HEK293 (cell line): ENCODE results near the gene TSBP1.

Experiments
- CTCF ChIA-PET: fragments of 350-600 bp; formaldehyde crosslinking; extraction: SDS; loops from one replicate; lab custom pipeline; 2021; ENCODE audit warnings: antibody characterized with exemption; lab: Yijun Ruan, JAX
- POLR2A ChIA-PET: fragments of 300-600 bp; formaldehyde crosslinking; extraction: SDS; loops from one replicate; lab custom pipeline; 2020; ENCODE audit warnings: antibody characterized with exemption, inconsistent platforms; lab: Yijun Ruan, JAX
- H3K27ac ChIP-seq: fragments of 200-500 bp; sonication (Bioruptor generic); 2 replicates; pipeline ENCODE4 v1.5.1; 2014; ENCODE audit warnings: low read depth, low read length, control low read depth, inconsistent platforms; ENCODE audit errors: extremely low read depth
- H3K36me3 ChIP-seq, 2 experiments: fragments of 200-500 bp in 1 of 2; sonication (Bioruptor generic) in 1 of 2; 1 replicate in 1 of 2; 2 replicates in 1 of 2; pipeline ENCODE4 v1.5.1; 2014 to 2017; ENCODE audit warnings: inconsistent platforms in 2 of 2, low read length in 2 of 2; ENCODE audit not compliant: control insufficient read depth in 2 of 2, insufficient read depth in 1 of 2
- H3K4me1 ChIP-seq: fragments of 200-500 bp; sonication (Bioruptor generic); 2 replicates; pipeline ENCODE4 v1.5.1; 2014; ENCODE audit warnings: mild to moderate bottlenecking, low read length, inconsistent platforms; ENCODE audit not compliant: control insufficient read depth, insufficient read depth
- H3K4me3 ChIP-seq: 2 replicates; pipeline ENCODE4 v1.5.1; 2011; ENCODE audit warnings: low read depth, mild to moderate bottlenecking, control low read depth, low read length, moderate library complexity
- H3K9me3 ChIP-seq: fragments of 200-500 bp; sonication (Bioruptor generic); 2 replicates; pipeline ENCODE4 v1.5.1; 2014; ENCODE audit warnings: low read depth, low read length, inconsistent platforms; ENCODE audit not compliant: control insufficient read depth, insufficient read depth
- BCL11B ChIP-seq: fragments of 450-650 bp; formaldehyde crosslinking; IDR thresholded peaks from 2 replicates; pipeline ENCODE4 v1.5.1; 2016; ENCODE audit warnings: low read depth, missing biosample characterization, missing genetic modification characterization
- FEZF1 ChIP-seq: fragments of 450-650 bp; formaldehyde crosslinking; IDR thresholded peaks from 2 replicates; pipeline ENCODE4 v1.5.1; 2016; ENCODE audit warnings: missing biosample characterization, missing genetic modification characterization
- KLF10 ChIP-seq: fragments of 450-650 bp; IDR thresholded peaks from 2 replicates; pipeline ENCODE4 v1.5.1; 2018; ENCODE audit warnings: missing biosample characterization, mild to moderate bottlenecking, missing genetic modification characterization
- OVOL3 ChIP-seq: fragments of 450-650 bp; formaldehyde crosslinking; IDR thresholded peaks from 2 replicates; pipeline ENCODE4 v1.5.1; 2016; ENCODE audit warnings: missing biosample characterization, missing genetic modification characterization
- SCRT2 ChIP-seq: fragments of 450-650 bp; formaldehyde crosslinking; IDR thresholded peaks from 2 replicates; pipeline ENCODE4 v1.5.1; 2016; ENCODE audit warnings: missing biosample characterization, missing genetic modification characterization
- ZIC2 ChIP-seq: fragments of 450-650 bp; formaldehyde crosslinking; IDR thresholded peaks from 2 replicates; pipeline ENCODE4 v1.5.1; 2016; ENCODE audit warnings: missing biosample characterization, missing genetic modification characterization
- ZNF10 ChIP-seq: fragments of 450-650 bp; formaldehyde crosslinking; IDR thresholded peaks from 2 replicates; pipeline ENCODE4 v1.5.1; 2017; ENCODE audit warnings: missing biosample characterization, missing genetic modification characterization
- ZNF112 ChIP-seq: fragments of 450-650 bp; formaldehyde crosslinking; IDR thresholded peaks from 2 replicates; pipeline ENCODE4 v1.5.0; 2017; ENCODE audit warnings: missing biosample characterization, missing genetic modification characterization
- ZNF121 ChIP-seq: fragments of 450-650 bp; formaldehyde crosslinking; IDR thresholded peaks from 2 replicates; pipeline ENCODE4 v1.5.1; 2016; ENCODE audit warnings: missing biosample characterization, missing genetic modification characterization
- ZNF138 ChIP-seq: fragments of 450-650 bp; formaldehyde crosslinking; IDR thresholded peaks from 2 replicates; pipeline ENCODE4 v1.5.1; 2016; ENCODE audit warnings: missing biosample characterization, missing genetic modification characterization, borderline replicate concordance
- ZNF140 ChIP-seq: fragments of 450-650 bp; formaldehyde crosslinking; IDR thresholded peaks from 2 replicates; pipeline ENCODE4 v1.5.1; 2016; ENCODE audit warnings: missing biosample characterization, missing genetic modification characterization
- ZNF223 ChIP-seq: fragments of 450-650 bp; formaldehyde crosslinking; IDR thresholded peaks from 2 replicates; pipeline ENCODE4 v1.5.1; 2016; ENCODE audit warnings: missing biosample characterization, missing genetic modification characterization
- ZNF398 ChIP-seq: fragments of 450-650 bp; formaldehyde crosslinking; IDR thresholded peaks from 2 replicates; pipeline ENCODE4 v1.5.1; 2017; ENCODE audit warnings: missing biosample characterization, missing genetic modification characterization
- ZNF600 ChIP-seq: fragments of 450-650 bp; formaldehyde crosslinking; IDR thresholded peaks from 2 replicates; pipeline ENCODE4 v1.5.1; 2016; ENCODE audit warnings: missing biosample characterization, missing genetic modification characterization
- ZNF621 ChIP-seq: fragments of 450-650 bp; formaldehyde crosslinking; IDR thresholded peaks from 2 replicates; pipeline ENCODE4 v1.5.1; 2017; ENCODE audit warnings: missing biosample characterization, missing genetic modification characterization
- ZNF626 ChIP-seq: fragments of 450-650 bp; sonication (Bioruptor Pico); formaldehyde crosslinking; IDR thresholded peaks from 2 replicates; pipeline ENCODE4 v1.5.1; 2018; ENCODE audit warnings: missing biosample characterization, missing genetic modification characterization, inconsistent platforms
- ZNF791 ChIP-seq: fragments of 450-650 bp; formaldehyde crosslinking; IDR thresholded peaks from 2 replicates; pipeline ENCODE4 v1.5.1; 2016; ENCODE audit warnings: missing biosample characterization, missing genetic modification characterization
- ZSCAN18 ChIP-seq: fragments of 450-650 bp; formaldehyde crosslinking; IDR thresholded peaks from 2 replicates; pipeline ENCODE4 v1.5.1; 2016; ENCODE audit warnings: missing biosample characterization, missing genetic modification characterization
- TF ChIP-seq, protein P1 (sequence below): fragments of 450-650 bp; formaldehyde crosslinking; IDR thresholded peaks from 2 replicates; pipeline ENCODE4 v1.5.1; 2016; ENCODE audit warnings: missing biosample characterization, missing genetic modification characterization
- TF ChIP-seq, protein P2 (sequence below): fragments of 450-650 bp; formaldehyde crosslinking; IDR thresholded peaks from 2 replicates; pipeline ENCODE4 v1.5.1; 2016; ENCODE audit warnings: missing biosample characterization, missing genetic modification characterization, low read depth

Gene TSBP1

DNA sequence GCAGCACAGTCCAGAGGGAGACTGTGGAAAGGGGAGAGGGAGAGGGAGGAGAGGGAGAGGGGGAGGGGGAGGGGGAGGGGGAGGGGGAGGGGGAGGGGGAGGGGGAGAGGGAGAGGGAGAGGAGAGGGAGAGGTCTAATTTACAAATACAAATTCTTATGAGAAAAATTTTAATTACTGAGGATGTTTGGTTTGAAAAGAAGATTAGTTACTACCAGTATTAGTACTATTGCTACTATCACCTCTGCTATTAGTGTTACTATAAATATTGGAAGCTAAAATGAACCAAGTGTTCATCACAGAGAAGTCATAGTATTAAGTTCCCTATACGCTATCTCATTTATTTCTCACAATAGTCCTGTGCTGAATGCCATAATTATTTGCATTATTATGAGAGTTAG, 14.3 kb upstream of the TSBP1 start:
- TF ChIP-seq, protein P1, sequence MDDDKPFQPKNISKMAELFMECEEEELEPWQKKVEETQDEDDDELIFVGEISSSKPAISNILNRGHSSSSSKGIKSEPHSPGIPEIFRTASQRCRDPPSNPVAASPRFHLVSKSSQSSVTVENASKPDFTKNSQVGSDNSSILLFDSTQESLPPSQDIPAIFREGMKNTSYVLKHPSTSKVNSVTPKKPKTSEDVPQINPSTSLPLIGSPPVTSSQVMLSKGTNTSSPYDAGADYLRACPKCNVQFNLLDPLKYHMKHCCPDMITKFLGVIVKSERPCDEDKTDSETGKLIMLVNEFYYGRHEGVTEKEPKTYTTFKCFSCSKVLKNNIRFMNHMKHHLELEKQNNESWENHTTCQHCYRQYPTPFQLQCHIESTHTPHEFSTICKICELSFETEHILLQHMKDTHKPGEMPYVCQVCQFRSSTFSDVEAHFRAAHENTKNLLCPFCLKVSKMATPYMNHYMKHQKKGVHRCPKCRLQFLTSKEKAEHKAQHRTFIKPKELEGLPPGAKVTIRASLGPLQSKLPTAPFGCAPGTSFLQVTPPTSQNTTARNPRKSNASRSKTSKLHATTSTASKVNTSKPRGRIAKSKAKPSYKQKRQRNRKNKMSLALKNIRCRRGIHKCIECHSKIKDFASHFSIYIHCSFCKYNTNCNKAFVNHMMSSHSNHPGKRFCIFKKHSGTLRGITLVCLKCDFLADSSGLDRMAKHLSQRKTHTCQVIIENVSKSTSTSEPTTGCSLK, result no peak
- TF ChIP-seq, protein P2, sequence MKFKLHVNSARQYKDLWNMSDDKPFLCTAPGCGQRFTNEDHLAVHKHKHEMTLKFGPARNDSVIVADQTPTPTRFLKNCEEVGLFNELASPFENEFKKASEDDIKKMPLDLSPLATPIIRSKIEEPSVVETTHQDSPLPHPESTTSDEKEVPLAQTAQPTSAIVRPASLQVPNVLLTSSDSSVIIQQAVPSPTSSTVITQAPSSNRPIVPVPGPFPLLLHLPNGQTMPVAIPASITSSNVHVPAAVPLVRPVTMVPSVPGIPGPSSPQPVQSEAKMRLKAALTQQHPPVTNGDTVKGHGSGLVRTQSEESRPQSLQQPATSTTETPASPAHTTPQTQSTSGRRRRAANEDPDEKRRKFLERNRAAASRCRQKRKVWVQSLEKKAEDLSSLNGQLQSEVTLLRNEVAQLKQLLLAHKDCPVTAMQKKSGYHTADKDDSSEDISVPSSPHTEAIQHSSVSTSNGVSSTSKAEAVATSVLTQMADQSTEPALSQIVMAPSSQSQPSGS, result no peak
- TF ChIP-seq ZNF140 (tag by site-specific recombination) (no peak), ZNF600 (tag by site-specific recombination) (no peak), SCRT2 (tag by site-specific recombination) (no peak), ZNF121 (tag by site-specific recombination) (no peak), FEZF1 (no peak), ZNF791 (tag by site-specific recombination) (no peak), ZNF10 (tag by site-specific recombination) (no peak)
- TF ChIP-seq, all 188 proteins: peak for 0
- Histone ChIP-seq H3K36me3 (no peaks in the 10 kb centered on the region), H3K4me3 (no peak overlapping the region), H3K27ac (no peak overlapping the region), H3K9me3 (no peaks in the 10 kb centered on the region), H3K4me1 (no peaks in the 10 kb centered on the region)
- CTCF ChIA-PET, result interaction anchor here (0.8 kb wide), 1 partner anchor 27 kb away, joined by 3 read pairs; no protein-coding TSS in a partner anchor
- POLR2A ChIA-PET, result no interaction called here

- Histone ChIP-seq H3K4me1 (no peaks in the 10 kb centered on the region), H3K9me3 (no peaks in the 10 kb centered on the region), H3K27ac (no peak overlapping the region), H3K36me3 (no peaks in the 10 kb centered on the region), H3K4me3 (no peak overlapping the region)
- TF ChIP-seq ZNF112 (tag by site-specific recombination) (no peak), ZNF626 (no peak), BCL11B (no peak), ZNF398 (tag by site-specific recombination) (peak; percentile 45), ZIC2 (tag by site-specific recombination) (no peak), ZNF138 (tag by site-specific recombination) (no peak), OVOL3 (tag by site-specific recombination) (no peak)
- ChIA-PET POLR2A (no interaction called here), CTCF (no interaction called here)
These were observed 11.2 kb upstream of the TSBP1 start for GRCh38 chr6:32382757-32383420.

GRCh38 chr6:32379545-32379944, 7.8 kb upstream of the TSBP1 start:
- POLR2A ChIA-PET, result no interaction called here
- CTCF ChIA-PET, result interaction anchor here (1.3 kb wide), 1 partner anchor 134 kb away, joined by 4 read pairs; no protein-coding TSS in a partner anchor

More at GRCh38 chr6:32379545-32379944, 7.8 kb upstream of the TSBP1 start:
- no peak for TF ChIP-seq ZSCAN18
- no peak for TF ChIP-seq ZNF621 (tag by site-specific recombination)
- TF ChIP-seq KLF10 (tag by site-specific recombination), result no peak
- no peak for TF ChIP-seq ZNF223 (tag by site-specific recombination)
- Histone ChIP-seq H3K4me1 (no peaks in the 10 kb centered on the region), H3K4me3 (no peak overlapping the region), H3K9me3 (no peaks in the 10 kb centered on the region), H3K27ac (no peak overlapping the region), H3K36me3 (no peaks in the 10 kb centered on the region)
